Esophagus squamous epithelium (tissue), 5 donors: Measurements from ENCODE around the gene TRMT6. TPM values are rescaled to one million over a fixed set of nuclear protein-coding genes. Genes with fewer than 3 reads are reported as not detected.

ENCODE experiments used
- DNase-seq: peaks from one replicate; lab custom pipeline; 2025; lab: John Stamatoyannopoulos, UW
- H3K27ac ChIP-seq, 4 donors: fragments of 200-600 bp; sonication (generic); one replicate each; pipeline ENCODE4 v1.5.1; 2016 to 2019; ENCODE audit warnings: mild to moderate bottlenecking in 1 of 4
- H3K27me3 ChIP-seq, 4 donors: fragments of 200-600 bp; sonication (generic); 1 replicate in 3 of 4; 2 replicates in 1 of 4; pipeline versions ENCODE4 v1.5.1 to v1.6.0; 2017 to 2021; ENCODE audit warnings: antibody characterized with exemption in 1 of 4
- H3K36me3 ChIP-seq, 3 donors: fragments of 200-600 bp; sonication (generic); one replicate each; pipeline ENCODE4 v1.5.1; 2016 to 2019
- H3K4me1 ChIP-seq, 3 donors: fragments of 200-600 bp; sonication (generic); one replicate each; pipeline ENCODE4 v1.5.1; 2017 to 2019
- H3K4me3 ChIP-seq, 4 donors: fragments of 200-600 bp; sonication (generic); 1 replicate in 3 of 4; 2 replicates in 1 of 4; pipeline ENCODE4 v1.5.1; 2016 to 2019; ENCODE audit warnings: mild to moderate bottlenecking in 2 of 4, moderate library complexity in 1 of 4
- H3K9me3 ChIP-seq, 3 donors: fragments of 200-600 bp; sonication (generic); one replicate each; pipeline ENCODE4 v1.5.1; 2016 to 2019
- CTCF ChIP-seq, 6 experiments: fragments of 450-650 bp in 4 of 6; fragments of 200-600 bp in 2 of 6; sonication (generic) in 2 of 6; IDR thresholded peaks; one replicate each; pipeline ENCODE4 v1.5.1; 2016 to 2019; ENCODE audit warnings: antibody characterized with exemption in 6 of 6, mild to moderate bottlenecking in 4 of 6, moderate library complexity in 4 of 6
- POLR2A ChIP-seq, 4 donors: fragments of 450-650 bp; IDR thresholded peaks; one replicate each; pipeline ENCODE4 v1.6.1; 2017; ENCODE audit warnings: antibody characterized with exemption in 4 of 4, mild to moderate bottlenecking in 4 of 4, moderate library complexity in 3 of 4
- WGBS, 2 donors: methylation state at CpG; one replicate each; pipeline ENCODE4 v1.1.5; 2018; 5-methylcytosine and 5-hydroxymethylcytosine counted together
- intact Hi-C: fragments of 100-400 bp; cut with DNase I; formaldehyde crosslinking; loops from one replicate; pipeline ENCODE4 v1.15.0; 2022
- total RNA-seq, 4 donors: library from RNA; depleted of rRNA; stranded (reverse); fragments of >200 nt; gene quantifications; one replicate each; pipeline ENCODE4 v1.1.0, GENCODE V29; 2016
- donor health status: DM: yes; HTN: yes; CAD: no.

Gene TRMT6
- total RNA-seq, 4 donors from 2014 or later = 8.2 to 19.8 (median 13.8) TPM

- H3K9me3 ChIP-seq = no peaks in the 10 kb centered on the region
- TF ChIP-seq CTCF (IDR thresholded peaks at IDR 0.05) = no peak
- TF ChIP-seq POLR2A (IDR thresholded peaks at IDR 0.05) = no peak
- intact Hi-C loops = no loop called here
- peaks cover 16 to 68% (median 29%) of the 10 kb centered on the region in 3 donors for H3K36me3 ChIP-seq
- 69 to 71% methylated on average over 6 of the region's 6 CpGs for WGBS, 2 donors
- no peak overlapping the region for H3K27ac ChIP-seq
- no peak for DNase-seq
- no peaks in the 10 kb centered on the region for H3K27me3 ChIP-seq
- H3K4me1 ChIP-seq = no peaks in the 10 kb centered on the region
- H3K4me3 ChIP-seq = no peak overlapping the region
Observed at GRCh38 chr20:5938456-5939029, 11.8 kb downstream of the TRMT6 start.

GRCh38 chr20:5936238-5936637 is 14.1 kb downstream of the TRMT6 start:
- WGBS, 2 donors = 66 to 74% methylated on average over 3 of the region's 3 CpGs
- intact Hi-C loops = no loop called here

GRCh38 chr20:5935384-5935783 is 14.9 kb downstream of the TRMT6 start:
- no peak overlapping the region for H3K27ac ChIP-seq
- TF ChIP-seq POLR2A (IDR thresholded peaks at IDR 0.05) (no peak), CTCF (IDR thresholded peaks at IDR 0.05) (no peak)
- H3K36me3 ChIP-seq = peaks cover 0 to 36% (median 10%) of the 10 kb centered on the region in 3 donors
- no peaks in the 10 kb centered on the region for H3K27me3 ChIP-seq
- no peaks in the 10 kb centered on the region for H3K9me3 ChIP-seq
- intact Hi-C loops = no loop called here
- DNase-seq = no peak
- WGBS, 2 donors = 32 to 47% methylated on average over 1 of the region's 1 CpG
- no peak overlapping the region for H3K4me3 ChIP-seq
- no peaks in the 10 kb centered on the region for H3K4me1 ChIP-seq

More at GRCh38 chr20:5936238-5936637, 14.1 kb downstream of the TRMT6 start:
- no peaks in the 10 kb centered on the region for H3K9me3 ChIP-seq
- no peaks in the 10 kb centered on the region for H3K27me3 ChIP-seq
- no peak overlapping the region for H3K4me3 ChIP-seq
- no peaks in the 10 kb centered on the region for H3K4me1 ChIP-seq
- H3K27ac ChIP-seq = no peak overlapping the region
- no peak for DNase-seq
- no peak for TF ChIP-seq POLR2A (IDR thresholded peaks at IDR 0.05)
- TF ChIP-seq CTCF (IDR thresholded peaks at IDR 0.05) = no peak
- peaks cover 6 to 45% (median 18%) of the 10 kb centered on the region in 3 donors for H3K36me3 ChIP-seq

GRCh38 chr20:5933802-5934436 is 16.4 kb downstream of the TRMT6 start:
- TF ChIP-seq POLR2A (IDR thresholded peaks at IDR 0.05) (no peak), CTCF (IDR thresholded peaks at IDR 0.05) (peak in 1 of 6 experiments; percentile 28)
- Histone ChIP-seq H3K36me3 (peaks cover 0 to 21% (median 0%) of the 10 kb centered on the region in 3 donors), H3K4me3 (no peak overlapping the region), H3K4me1 (no peaks in the 10 kb centered on the region), H3K9me3 (no peaks in the 10 kb centered on the region), H3K27me3 (no peaks in the 10 kb centered on the region), H3K27ac (no peak overlapping the region)
- intact Hi-C loops = no loop called here
- no peak for DNase-seq
- WGBS, 2 donors = 51 to 59% methylated on average over 7 of the region's 7 CpGs

GRCh38 chr20:5932796-5933195 is 17.5 kb downstream of the TRMT6 start:
- no peaks in the 10 kb centered on the region for H3K9me3 ChIP-seq
- H3K27ac ChIP-seq = no peak overlapping the region
- peaks cover 0 to 10% (median 0%) of the 10 kb centered on the region in 3 donors for H3K36me3 ChIP-seq
- no peak overlapping the region for H3K4me3 ChIP-seq
- TF ChIP-seq POLR2A (IDR thresholded peaks at IDR 0.05) = no peak
- TF ChIP-seq CTCF (IDR thresholded peaks at IDR 0.05) = no peak
- H3K4me1 ChIP-seq = no peaks in the 10 kb centered on the region
- 72 to 81% methylated on average over 3 of the region's 3 CpGs for WGBS, 2 donors
- DNase-seq = no peak
- intact Hi-C loops = no loop called here
- no peaks in the 10 kb centered on the region for H3K27me3 ChIP-seq
